CD4-positive, alpha-beta T cell treated with Interleukin-1 beta for 1 hour (primary cell): ENCODE results near the gene TANGO2.

Source experiments
- DNase-seq, 2 donors: peaks; one replicate each; pipeline ENCODE4 v3.0.0-alpha.2; 2020 to 2022

Gene TANGO2

DNA sequence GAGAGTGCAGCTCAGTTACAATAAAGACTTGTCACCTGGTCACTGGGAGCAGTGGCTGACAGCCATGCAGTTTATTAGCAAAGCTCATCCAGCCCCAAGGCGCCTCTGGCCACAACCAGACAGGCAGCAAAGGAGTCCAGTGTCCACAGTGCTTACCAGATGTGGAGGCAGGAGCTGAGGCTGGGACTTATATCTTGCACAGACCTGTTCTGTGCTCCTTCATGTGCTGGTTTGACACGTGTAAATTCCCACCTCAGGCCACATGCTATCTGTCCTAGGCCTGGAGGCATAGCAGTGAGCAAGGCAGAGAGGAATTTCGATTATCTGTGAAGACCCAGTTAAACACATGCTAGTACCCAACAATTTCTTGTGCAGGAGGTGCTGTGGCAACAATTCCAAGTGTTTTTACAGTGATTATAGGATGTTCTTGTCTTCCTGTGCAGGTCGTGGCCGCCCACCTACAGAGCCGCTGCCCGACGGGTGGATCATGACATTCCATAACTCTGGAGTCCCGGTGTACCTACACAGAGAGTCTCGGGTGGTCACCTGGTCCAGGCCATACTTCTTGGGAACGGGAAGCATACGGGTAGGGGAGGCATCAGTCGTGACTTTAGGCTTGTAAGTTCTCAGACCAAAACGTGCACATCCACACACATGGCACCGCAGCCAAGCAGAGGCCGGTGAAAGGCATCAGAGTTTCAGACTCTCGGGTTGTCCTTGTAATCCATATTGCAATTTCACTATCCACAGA is 68.5 kb downstream of the TANGO2 start:
- DNase-seq: no peak

DNA sequence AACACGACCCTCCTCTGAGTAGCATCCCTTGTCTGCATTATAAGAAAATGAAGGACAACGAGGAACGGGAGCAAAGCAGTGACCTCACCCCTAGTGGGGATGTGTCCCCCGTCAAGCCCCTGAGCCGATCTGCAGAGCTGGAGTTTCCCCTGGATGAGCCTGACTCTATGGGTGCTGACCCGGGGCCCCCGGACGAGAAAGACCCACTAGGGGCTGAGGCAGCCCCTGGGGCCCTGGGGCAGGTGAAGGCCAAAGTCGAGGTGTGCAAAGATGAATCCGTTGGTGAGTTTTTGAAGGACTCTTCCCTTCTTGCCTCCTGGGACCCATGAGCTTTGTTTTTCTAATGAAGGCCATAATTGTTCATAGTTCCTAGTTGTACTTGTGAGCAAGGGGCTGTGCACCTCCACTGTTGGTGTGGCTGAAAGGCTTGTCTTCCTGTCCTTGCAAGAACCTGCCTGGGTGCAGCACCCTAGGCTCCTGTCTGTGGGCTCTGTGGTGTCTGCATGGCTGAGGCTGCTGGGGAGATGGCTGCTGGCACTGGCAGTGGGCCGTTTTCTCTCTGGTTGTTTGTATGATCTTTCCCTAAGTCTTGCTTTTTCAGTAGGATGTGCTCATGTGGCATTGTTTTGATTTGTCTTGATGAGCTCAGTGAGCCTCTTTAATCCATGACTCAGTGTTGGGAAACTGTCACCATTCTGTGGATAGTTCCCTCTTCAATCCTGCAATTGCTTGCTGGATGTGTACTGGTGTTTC is 69.2 kb downstream of the TANGO2 start:
- DNase-seq: no peak

GRCh38 chr22:20090730-20091240 is 69.9 kb downstream of the TANGO2 start:
- DNase-seq: no peak

DNA sequence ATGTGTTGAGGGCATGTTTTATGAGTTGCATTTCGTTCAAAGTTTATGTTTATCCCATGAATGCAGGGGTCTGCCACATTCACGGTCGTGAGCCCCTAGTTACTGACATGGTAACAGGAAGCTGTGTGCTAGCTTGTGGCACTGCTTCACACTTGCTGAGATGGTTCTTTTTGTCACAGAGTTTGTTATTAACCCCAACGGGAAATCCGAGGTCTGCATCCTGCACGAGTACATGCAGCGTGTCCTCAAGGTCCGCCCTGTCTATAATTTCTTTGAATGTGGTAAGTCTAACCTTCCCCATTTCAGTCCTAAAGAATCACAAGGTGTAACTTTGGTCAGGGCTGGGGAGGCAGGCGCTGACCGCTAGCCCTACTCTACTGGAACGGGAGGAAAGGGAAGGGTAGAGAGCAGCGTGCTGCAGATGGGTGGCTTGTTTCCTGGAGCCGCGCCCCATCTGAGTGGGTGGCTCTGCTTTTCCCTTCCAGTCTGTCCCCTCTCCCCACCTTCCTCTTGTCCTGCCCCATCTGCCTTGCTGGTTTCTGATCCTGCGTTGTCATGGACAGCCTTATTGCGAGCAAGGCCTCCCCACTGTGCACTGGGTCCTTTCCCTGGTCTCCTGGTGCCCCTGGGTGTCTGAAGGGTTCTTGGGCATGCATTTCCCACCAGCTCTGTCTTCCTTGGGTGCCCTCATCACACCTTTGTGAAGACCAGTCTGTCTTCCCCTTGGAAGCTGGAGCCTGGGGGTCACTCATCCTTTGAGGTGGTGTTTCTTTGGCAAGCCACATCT is 71.0 kb downstream of the TANGO2 start:
- peak in 1 of 2 donors; percentile 29 for DNase-seq

- DNase-seq: no peak
These were observed 71.6 kb downstream of the TANGO2 start for GRCh38 chr22:20092477-20092854.

DNA sequence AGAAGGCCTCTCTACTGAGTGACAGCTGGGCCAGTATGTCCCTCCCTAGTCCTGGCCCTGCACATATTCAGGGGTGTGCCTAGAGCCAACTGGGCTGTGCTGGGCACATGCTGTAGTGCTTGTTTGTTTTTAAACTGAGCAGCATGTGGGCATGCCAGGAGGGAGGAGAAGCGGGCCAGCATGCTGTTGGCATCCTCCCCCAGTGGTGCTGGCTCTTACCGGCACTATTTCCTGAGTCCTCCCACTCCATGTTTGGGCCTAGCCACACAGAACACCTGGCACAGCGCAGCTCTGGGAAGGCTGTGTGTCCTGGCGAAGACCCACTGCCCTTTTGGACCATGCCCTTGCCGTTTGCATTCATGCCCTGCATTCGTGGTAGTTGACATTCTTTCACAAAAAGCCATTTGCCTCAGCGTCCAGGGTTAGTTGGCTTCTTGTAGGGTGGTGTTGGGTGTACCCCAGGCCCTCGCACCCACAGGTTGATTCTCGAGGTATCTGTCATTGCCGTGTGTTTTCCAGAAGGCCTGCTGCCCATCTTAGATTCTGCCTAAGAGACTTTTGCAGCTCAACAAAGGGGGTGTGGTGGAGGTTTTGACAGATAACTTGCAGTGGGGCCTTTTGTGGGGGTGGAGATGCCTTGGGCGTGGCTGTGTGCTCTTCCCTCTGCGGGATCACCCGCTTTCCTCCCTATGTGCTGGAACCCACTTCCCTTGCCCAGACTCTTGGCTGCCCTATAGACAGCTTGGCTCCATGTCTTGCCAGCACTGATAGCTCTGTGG is 72.7 kb downstream of the TANGO2 start:
- DNase-seq: no peak

DNA sequence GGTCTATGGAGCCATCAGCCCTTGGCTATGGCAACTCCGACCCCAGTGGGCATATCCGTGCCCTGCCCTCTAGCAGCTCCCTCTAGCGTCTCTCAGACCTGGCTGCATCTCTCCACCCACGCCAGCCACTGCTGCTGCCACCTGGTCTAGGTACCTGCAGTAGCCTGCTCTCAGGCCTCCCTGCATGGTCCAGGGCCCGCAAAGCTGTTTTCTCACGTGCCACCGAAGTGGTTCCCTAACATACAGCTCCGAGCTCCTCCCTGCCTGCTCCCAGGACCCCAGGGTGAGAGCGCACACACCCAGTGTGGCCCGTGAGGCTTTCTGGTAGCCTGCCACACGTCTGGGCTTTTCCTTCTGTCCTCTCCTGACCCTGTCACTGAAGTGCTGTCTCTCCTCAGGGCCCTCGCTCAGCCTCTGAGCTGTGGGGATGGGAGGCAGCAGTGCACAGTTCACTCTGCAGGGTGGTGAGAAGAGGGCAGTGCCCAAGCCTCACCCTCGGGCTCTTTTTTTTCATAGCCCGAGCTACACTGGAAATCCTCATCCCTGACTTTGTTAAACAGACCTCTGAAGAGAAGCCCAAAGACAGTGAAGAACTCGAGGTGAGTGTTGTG is 73.4 kb downstream of the TANGO2 start:
- no peak for DNase-seq

DNA sequence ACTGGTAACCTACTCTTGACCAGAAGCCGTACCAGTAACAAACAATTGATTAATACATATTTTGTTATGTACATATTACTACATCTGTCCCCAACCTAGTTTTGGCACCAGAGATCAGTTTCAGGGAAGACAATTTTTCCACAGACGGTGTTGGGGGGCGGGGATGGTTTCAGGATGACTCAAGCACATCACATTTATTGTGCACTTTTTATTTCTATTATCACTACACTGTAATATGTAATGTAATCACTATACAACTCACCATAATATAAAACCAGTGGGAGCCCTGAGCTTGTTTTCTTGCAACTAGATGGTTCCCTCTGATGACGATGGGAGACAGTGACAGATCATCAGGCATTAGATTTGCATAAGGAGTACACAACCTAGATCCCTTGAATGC is 74.6 kb downstream of the TANGO2 start:
- no peak for DNase-seq

DNA sequence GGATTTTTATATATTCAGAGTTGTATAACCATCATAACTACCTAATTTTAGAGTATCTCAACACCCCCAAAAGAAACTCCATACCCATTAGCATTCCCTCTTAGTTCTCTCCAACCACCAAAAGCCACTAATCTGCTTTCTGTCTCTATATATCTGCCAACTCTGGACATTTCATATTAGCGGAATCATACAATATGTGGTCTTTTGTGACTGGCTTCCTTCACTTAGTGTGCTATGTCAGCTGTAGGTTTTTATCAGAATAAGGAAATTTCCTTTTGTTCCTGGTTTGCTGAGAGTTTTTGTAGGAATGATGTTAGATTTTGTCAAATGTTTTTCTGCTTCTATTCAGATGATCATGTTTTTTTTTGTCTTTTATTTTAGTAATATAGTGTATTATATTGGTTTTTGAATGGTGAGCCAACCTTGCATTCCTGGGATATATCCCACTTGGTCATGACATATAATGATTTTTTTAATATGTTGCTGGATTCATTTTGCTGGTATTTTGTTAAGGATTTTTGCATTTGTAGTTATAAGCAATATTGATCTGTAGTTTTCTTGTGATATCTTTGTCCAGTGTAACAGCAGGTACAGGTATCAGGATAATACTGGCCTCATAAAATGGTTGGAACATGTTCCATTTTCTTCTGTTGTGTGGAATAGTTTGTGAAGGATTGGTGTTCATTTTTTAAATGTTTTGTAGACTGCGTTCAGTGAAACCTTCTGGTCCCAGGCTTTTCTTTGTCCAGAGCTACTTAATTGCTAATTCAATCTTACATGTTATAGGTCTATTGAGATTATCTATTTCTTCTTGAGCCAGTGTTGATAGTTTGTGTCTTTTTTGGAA is 75.9 kb downstream of the TANGO2 start:
- no peak for DNase-seq

DNA sequence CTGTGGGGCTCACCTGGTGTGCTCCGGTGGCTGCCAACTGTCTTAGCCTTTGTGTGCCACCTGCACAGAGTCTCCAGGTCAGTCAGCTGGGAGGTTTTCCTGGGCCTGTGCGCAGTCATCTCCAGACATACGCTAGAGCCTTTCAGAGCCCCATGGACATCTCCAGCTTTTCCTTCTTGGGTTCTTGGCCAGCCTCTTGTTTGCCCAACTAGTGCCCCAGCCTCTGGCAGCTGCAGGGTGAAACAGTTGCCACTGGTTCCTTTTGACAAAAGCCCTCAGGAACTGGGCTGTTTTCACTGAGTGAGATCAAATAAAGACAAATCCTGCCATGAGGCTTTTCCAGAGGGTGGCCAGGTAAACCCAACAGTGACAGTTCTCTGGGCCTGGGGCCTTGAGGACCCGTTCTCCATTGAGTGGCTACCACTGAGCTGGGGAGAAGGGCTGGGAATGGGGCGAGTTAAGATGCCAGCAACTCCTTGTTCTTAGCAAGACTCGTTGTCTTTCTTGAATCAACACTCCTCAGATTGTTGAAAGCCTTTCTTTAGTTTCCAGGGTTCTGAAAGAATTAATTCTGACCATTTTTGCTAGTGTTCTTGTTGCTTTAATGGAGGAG is 78.3 kb downstream of the TANGO2 start:
- DNase-seq: no peak

- no peak for DNase-seq
These were observed 80.7 kb downstream of the TANGO2 start for GRCh38 chr22:20101638-20102037.

DNA sequence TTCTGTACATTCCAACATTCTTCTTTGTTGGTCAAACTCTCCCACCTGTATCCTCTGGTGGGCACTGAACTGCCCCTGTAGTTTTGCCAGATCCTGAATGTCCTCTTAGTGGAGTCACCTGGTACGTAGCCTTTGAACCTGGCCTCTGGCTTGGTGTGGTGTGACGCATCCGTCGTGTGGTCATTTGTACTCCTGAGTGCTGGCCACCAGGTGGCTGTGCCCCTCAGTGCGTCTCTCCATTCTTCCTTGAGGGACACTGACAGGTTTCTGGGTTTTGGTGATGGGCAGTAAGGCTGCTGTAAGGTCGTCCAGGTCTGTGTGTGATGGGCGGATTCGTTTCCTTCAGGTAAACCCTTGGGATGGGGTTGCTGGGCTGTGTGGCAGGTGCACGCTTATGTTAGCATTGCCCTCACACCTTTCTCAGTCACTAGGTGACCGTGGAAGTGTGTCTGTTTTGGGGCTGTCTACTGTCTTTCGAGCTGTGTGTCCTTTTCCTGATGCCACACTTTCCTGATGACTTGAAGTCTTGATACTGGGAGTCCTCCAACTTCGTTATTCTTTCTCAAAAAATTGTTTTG is 81.4 kb downstream of the TANGO2 start:
- DNase-seq: no peak

- DNase-seq: no peak
These were observed 84.7 kb downstream of the TANGO2 start for GRCh38 chr22:20105456-20106204.

- DNase-seq: no peak
These were observed 85.4 kb downstream of the TANGO2 start for GRCh38 chr22:20106205-20106848.

DNA sequence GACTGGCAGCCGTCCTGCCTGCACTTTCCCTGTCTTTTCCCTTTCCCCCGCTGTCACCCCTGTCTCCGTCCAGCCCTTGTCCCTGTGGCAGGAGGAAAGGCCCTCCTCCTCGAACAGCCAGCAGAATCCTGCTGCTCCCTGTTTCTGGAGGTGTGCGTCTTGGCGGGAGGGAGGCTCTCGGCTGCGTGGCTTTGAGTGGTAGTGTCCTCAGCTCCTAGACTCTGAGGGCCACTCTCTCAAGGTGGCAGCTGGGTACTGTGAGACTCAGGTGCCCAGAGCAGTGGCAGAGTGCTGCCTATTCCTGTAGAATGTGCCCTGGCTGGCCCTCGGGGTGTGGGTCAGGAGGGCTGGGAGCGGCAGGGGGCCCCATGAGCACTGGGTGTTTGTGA is 85.9 kb downstream of the TANGO2 start:
- DNase-seq: no peak

GRCh38 chr22:20107471-20107901 is 86.6 kb downstream of the TANGO2 start:
- no peak for DNase-seq

DNA sequence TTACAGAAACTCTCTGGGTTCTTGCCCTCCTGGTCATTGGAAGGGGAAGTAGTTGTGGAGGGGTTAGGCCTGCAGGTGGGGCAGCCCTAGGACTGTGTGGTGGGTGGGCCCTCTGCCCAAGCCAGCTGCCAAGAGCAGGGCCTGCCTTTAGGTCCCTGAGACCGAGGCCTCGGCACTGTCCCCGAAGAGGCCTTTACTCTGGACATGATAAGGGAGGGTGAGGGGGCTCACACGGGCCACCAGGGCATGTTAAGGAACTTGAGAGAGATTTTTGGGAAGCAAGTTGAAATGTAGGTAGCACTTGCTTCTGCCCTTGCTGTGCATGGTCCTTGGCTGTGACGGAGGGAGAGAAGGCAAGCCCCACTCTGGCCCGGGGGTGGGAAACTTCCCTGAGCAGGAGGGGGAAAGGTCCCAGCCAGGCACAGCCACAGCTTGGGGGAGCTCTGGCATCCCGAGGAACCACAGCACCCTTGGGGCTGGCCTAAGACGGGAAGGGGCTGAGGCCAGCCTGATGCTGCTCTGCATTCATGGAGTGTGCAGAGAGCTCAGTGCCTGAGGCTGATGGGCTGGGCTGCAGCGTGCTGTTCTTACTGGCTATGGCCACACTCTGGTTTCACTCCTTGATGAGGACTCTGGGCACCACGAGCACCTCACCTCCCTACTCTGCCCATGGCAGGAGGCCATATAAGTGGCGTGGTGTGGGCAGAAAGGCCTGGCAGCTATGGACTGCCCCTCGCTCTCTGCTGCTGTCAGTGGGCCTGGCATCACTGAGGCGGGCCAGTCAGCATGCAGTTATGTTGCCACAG is 87.2 kb downstream of the TANGO2 start:
- no peak for DNase-seq

DNA sequence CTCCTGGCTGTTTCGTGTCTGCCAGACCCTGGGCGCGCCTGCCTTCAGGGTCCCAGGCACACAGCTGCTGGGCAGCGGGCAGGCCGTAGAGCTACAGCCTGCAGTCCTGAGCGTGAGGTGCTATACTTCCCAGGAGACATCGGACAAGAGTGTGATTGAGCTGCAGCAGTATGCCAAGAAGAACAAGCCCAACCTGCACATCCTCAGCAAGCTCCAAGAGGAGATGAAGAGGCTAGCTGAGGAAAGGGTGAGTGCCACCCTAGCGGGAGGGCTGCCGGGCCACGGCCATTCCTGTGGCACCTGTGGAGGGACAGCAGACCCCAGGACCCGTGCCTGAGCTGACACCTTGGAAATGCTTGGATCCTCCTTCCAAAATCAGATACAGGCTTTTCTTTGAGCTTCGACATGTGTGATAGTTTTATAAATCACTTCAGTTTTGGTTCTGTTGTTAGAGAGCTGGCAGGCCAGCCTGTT is 87.9 kb downstream of the TANGO2 start:
- no peak for DNase-seq
